GM12878 (cell line): ENCODE data around the gene GALNTL6. TPM values are rescaled to one million over a fixed set of nuclear protein-coding genes. Genes with fewer than 3 reads are reported as not detected.

Experiments used
- ATF2 ChIP-seq: IDR thresholded peaks from 2 replicates; pipeline ENCODE4 v1.6.1; 2012; ENCODE audit warnings: low read length, inconsistent platforms
- ATF7 ChIP-seq: fragments of 450-650 bp; IDR thresholded peaks from 2 replicates; pipeline ENCODE4 v1.6.1; 2016; ENCODE audit warnings: low read depth, mild to moderate bottlenecking
- CBFB ChIP-seq: IDR thresholded peaks from 2 replicates; pipeline ENCODE4 v1.6.1; 2016; ENCODE audit warnings: antibody characterized with exemption, low read depth
- DPF2 ChIP-seq: fragments of 450-650 bp; IDR thresholded peaks from 2 replicates; pipeline ENCODE4 v1.6.1; 2017; ENCODE audit warnings: mild to moderate bottlenecking
- FOXK2 ChIP-seq: fragments of 450-650 bp; IDR thresholded peaks from 2 replicates; pipeline ENCODE4 v1.6.1; 2017; ENCODE audit warnings: mild to moderate bottlenecking, moderate library complexity
- IRF4 ChIP-seq: IDR thresholded peaks from 2 replicates; pipeline ENCODE4 v1.6.1; 2011; ENCODE audit warnings: low read depth, low read length
- MLLT1 ChIP-seq: fragments of 450-650 bp; IDR thresholded peaks from 2 replicates; pipeline ENCODE4 v1.6.1; 2016; ENCODE audit warnings: mild to moderate bottlenecking
- MTA2 ChIP-seq: fragments of 450-650 bp; IDR thresholded peaks from 2 replicates; pipeline ENCODE4 v1.6.1; 2016; ENCODE audit warnings: low read depth, mild to moderate bottlenecking, moderate library complexity
- MTA3 ChIP-seq: IDR thresholded peaks from 2 replicates; pipeline ENCODE4 v1.6.1; 2012; ENCODE audit warnings: low read length, inconsistent platforms, borderline replicate concordance
- NBN ChIP-seq: fragments of 450-650 bp; IDR thresholded peaks from 2 replicates; pipeline ENCODE4 v1.6.1; 2016
- NKRF ChIP-seq: fragments of 450-650 bp; conservative IDR thresholded peaks from 2 replicates; pipeline ENCODE4 v1.6.1; 2017; ENCODE audit warnings: mild to moderate bottlenecking, moderate library complexity
- NR2F1 ChIP-seq: fragments of 450-650 bp; conservative IDR thresholded peaks from 2 replicates; pipeline ENCODE4 v1.6.1; 2017; ENCODE audit warnings: mild to moderate bottlenecking
- PAX5 ChIP-seq: IDR thresholded peaks from 2 replicates; pipeline ENCODE4 v1.6.1; 2011; ENCODE audit warnings: low read depth, low read length, borderline replicate concordance
- SKIL ChIP-seq: fragments of 450-650 bp; IDR thresholded peaks from 2 replicates; pipeline ENCODE4 v1.6.1; 2017; ENCODE audit warnings: mild to moderate bottlenecking, low read depth, inconsistent platforms; ENCODE audit not compliant: poor library complexity, severe bottlenecking
- SPI1 ChIP-seq: IDR thresholded peaks from 2 replicates; pipeline ENCODE4 v1.6.1; 2011; ENCODE audit warnings: low read depth, mild to moderate bottlenecking, low read length, moderate library complexity, borderline replicate concordance; ENCODE audit not compliant: insufficient read depth
- SREBF1 ChIP-seq: IDR thresholded peaks from 2 replicates; pipeline ENCODE4 v1.6.1; 2012; ENCODE audit warnings: mild to moderate bottlenecking, low read length
- TARDBP ChIP-seq: IDR thresholded peaks from 2 replicates; pipeline ENCODE4 v1.6.1; 2016; ENCODE audit warnings: borderline replicate concordance
- USF2 ChIP-seq: IDR thresholded peaks from 2 replicates; pipeline ENCODE4 v1.6.1; 2011; ENCODE audit warnings: low read depth, low read length, improper control_type of control experiment, borderline replicate concordance
- YY1 ChIP-seq: IDR thresholded peaks from 2 replicates; pipeline ENCODE4 v1.6.1; 2011; ENCODE audit warnings: low read depth, mild to moderate bottlenecking, low read length
- ZBTB11 ChIP-seq: fragments of 450-650 bp; formaldehyde crosslinking; IDR thresholded peaks from 2 replicates; pipeline ENCODE4 v1.5.0; 2022; ENCODE audit warnings: mild to moderate bottlenecking, missing genetic modification characterization
- ZNF217 ChIP-seq: fragments of 450-650 bp; IDR thresholded peaks from 2 replicates; pipeline ENCODE4 v1.6.1; 2017; ENCODE audit warnings: antibody characterized with exemption, mild to moderate bottlenecking
- polyA plus RNA-seq, 11 experiments: library from polyadenylated mRNA; depleted of rRNA in 4 of 11; unstranded in 6 of 11; stranded (reverse) in 5 of 11; fragments of >200 nt; fragmentation: Nextera tagmentation in 4 of 11; fragmentation: Illumina TruSeq in 1 of 11; extraction: Ambion mirVana in 4 of 11; extraction: Trizol in 1 of 11; gene quantifications; 1 replicate in 1 of 11; 2 replicates in 10 of 11; pipeline versions ENCODE4 v1.2.1 to v1.2.3, GENCODE V29; 2011 to 2016; ENCODE audit warnings: inconsistent platforms in 2 of 11, missing spikeins in 2 of 11, low read depth in 1 of 11
- total RNA-seq, 4 experiments: library from RNA; depleted of rRNA in 3 of 4; stranded (reverse); fragments of >200 nt in 3 of 4; fragmentation: Illumina TruSeq in 1 of 4; extraction: Trizol in 1 of 4; gene quantifications; 2 replicates each; pipeline versions ENCODE4 v1.2.1 to v1.2.3, GENCODE V29; 2013 to 2021

The GALNTL6 gene
- total and polyA plus RNA-seq, 10 of the 15 experiments (the other 5 are each of a cell fraction or from before 2014, with no cell fraction given): 0.01 to 0.29 TPM; not detected in 8

GRCh38 chr4:172750910-172751309 lies 937.7 kb downstream of the GALNTL6 start (continued):
- peak; percentile 91 for TF ChIP-seq ATF2
- TF ChIP-seq MTA3: peak; percentile 79
- TF ChIP-seq SKIL: peak; percentile 71
- peak; percentile 54; the same call in 1 of the 2 replicates for TF ChIP-seq NR2F1
- TF ChIP-seq PAX5: 0 out of 2 replicates have a peak, but pooled peaks have one; percentile 25
- no peak for TF ChIP-seq FOXK2
- TF ChIP-seq IRF4: peak; percentile 67; the same call in 1 of the 2 replicates
- TF ChIP-seq ATF7: peak; percentile 87
- peak; percentile 17; the same call in 1 of the 2 replicates for TF ChIP-seq SPI1
- TF ChIP-seq CBFB: peak; percentile 88
- TF ChIP-seq MLLT1: peak; percentile 84
- TF ChIP-seq DPF2: peak; percentile 84
- TF ChIP-seq ZNF217: peak; percentile 98
- TF ChIP-seq ZBTB11 (CRISPR knock-in tag): no peak
- TF ChIP-seq NKRF: no peak
- TF ChIP-seq USF2: no peak
- no peak for TF ChIP-seq YY1
- peak; percentile 98 for TF ChIP-seq MTA2
- no peak for TF ChIP-seq TARDBP
- TF ChIP-seq SREBF1: peak; percentile 58; the same call in 1 of the 2 replicates
- 0 out of 2 replicates have a peak, but pooled peaks have one; percentile 40 for TF ChIP-seq NBN
